MM.1S (cell line): ENCODE measurements around the gene AP3D1.

Experiments used
- DNase-seq: peaks from one replicate; pipeline ENCODE4 v3.0.0-alpha.2; 2015
- H2AFZ ChIP-seq: fragments of 300-600 bp; sonication (generic); 2 replicates; pipeline ENCODE4 v1.6.0; 2016; ENCODE audit warnings: antibody characterized with exemption, low read length
- H3F3A ChIP-seq: fragments of 300-600 bp; sonication (generic); 2 replicates; pipeline ENCODE4 v1.6.1; 2016; ENCODE audit warnings: mild to moderate bottlenecking, antibody characterized with exemption, low read length, moderate library complexity, mixed read lengths; ENCODE audit not compliant: insufficient read depth
- H3K27ac ChIP-seq: fragments of 300-600 bp; sonication (generic); 2 replicates; pipeline ENCODE4 v1.5.1; 2016; ENCODE audit warnings: mild to moderate bottlenecking, low read length
- H3K27me3 ChIP-seq: fragments of 300-600 bp; sonication (generic); replicated peaks from 2 replicates; pipeline ENCODE4 v1.6.0; 2016; ENCODE audit warnings: low read length; ENCODE audit not compliant: insufficient read depth
- H3K36me3 ChIP-seq: fragments of 300-600 bp; sonication (generic); replicated peaks from 2 replicates; pipeline ENCODE4 v1.6.1; 2016; ENCODE audit warnings: mild to moderate bottlenecking, low read length, mixed read lengths; ENCODE audit not compliant: insufficient read depth
- H3K4me1 ChIP-seq: fragments of 300-600 bp; sonication (generic); 2 replicates; pipeline ENCODE4 v1.6.1; 2016; ENCODE audit warnings: low read length, mixed read lengths
- H3K4me2 ChIP-seq: fragments of 300-600 bp; sonication (generic); 2 replicates; pipeline ENCODE4 v1.6.0; 2016; ENCODE audit warnings: low read depth, low read length
- H3K4me3 ChIP-seq: fragments of 300-600 bp; sonication (generic); 2 replicates; pipeline ENCODE4 v1.5.1; 2016; ENCODE audit warnings: low read length, mixed read lengths
- H3K79me2 ChIP-seq: fragments of 300-600 bp; sonication (generic); 2 replicates; pipeline ENCODE4 v1.6.1; 2016; ENCODE audit warnings: mixed run types, low read length, mixed read lengths
- H3K9ac ChIP-seq: fragments of 300-600 bp; sonication (generic); 2 replicates; pipeline ENCODE4 v1.6.1; 2016; ENCODE audit warnings: low read length, mixed read lengths
- H3K9me2 ChIP-seq: fragments of 300-600 bp; sonication (generic); replicated peaks from 2 replicates; pipeline ENCODE4 v1.6.1; 2016; ENCODE audit warnings: mild to moderate bottlenecking, low read length, mixed read lengths; ENCODE audit not compliant: insufficient read depth
- H3K9me3 ChIP-seq: fragments of 300-600 bp; sonication (generic); replicated peaks from 2 replicates; pipeline ENCODE4 v1.6.1; 2016; ENCODE audit warnings: mild to moderate bottlenecking, low read length, mixed read lengths; ENCODE audit not compliant: insufficient read depth
- H4K20me1 ChIP-seq: fragments of 300-600 bp; sonication (generic); 2 replicates; pipeline ENCODE4 v1.6.1; 2016; ENCODE audit warnings: mild to moderate bottlenecking, low read length, moderate library complexity, mixed read lengths; ENCODE audit not compliant: insufficient read depth
- EZH2 ChIP-seq: fragments of 300-600 bp; sonication (generic); optimal IDR thresholded peaks from 2 replicates; pipeline ENCODE3; 2017; ENCODE audit warnings: low read depth, mild to moderate bottlenecking, antibody characterized with exemption, low read length, mixed read lengths
- EZH2phosphoT487 ChIP-seq: fragments of 300-600 bp; sonication (generic); IDR thresholded peaks from 2 replicates; pipeline ENCODE4 v1.6.1; 2018; ENCODE audit warnings: antibody characterized with exemption, low read length
- TF ChIP-seq, protein P1 (sequence below): fragments of 300-600 bp; sonication (generic); IDR thresholded peaks from 2 replicates; pipeline ENCODE4 v1.5.1; 2016; ENCODE audit warnings: antibody characterized with exemption, low read length, mixed read lengths

Gene AP3D1

DNA sequence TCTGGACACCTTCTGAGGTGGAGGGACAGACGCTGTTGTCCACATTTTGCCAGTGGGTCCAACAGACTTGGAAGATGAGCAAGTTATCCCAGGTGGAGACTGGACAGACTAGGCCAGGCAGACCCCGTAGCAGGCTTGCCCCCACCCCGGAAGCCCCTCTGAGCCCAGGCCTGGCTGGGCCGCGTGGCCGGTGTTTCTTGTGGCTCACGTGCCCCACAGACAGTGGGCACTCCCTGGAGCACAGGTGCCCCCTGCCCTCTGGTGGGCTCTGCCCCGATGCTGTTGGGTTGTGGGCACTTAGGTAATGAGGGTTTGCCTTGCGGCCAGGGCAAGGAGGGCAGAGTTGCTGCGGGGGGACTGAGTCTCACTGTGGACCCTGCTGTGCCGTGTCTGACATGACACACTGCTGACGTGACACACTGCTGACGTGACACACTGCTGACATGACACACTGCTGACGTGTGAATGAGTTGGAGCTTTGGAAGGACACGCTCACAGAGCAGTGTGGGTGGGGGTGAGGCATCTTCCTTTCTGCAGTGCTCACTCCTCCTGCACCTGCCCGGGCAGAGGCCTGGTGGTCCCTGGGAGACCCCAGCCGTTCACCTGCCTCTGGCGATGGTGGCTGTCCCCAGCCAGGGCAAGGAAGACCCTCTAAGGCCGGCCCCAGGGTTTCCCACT, 37.5 kb upstream of the AP3D1 start:
- Histone ChIP-seq H3K36me3 (peaks cover 34% of the 10 kb centered on the region), H3K79me2 (peaks cover 99% of the 10 kb centered on the region), H2AFZ (no peak overlapping the region), H3F3A (no peaks in the 10 kb centered on the region; the same call in 1 of the 2 replicates), H3K9ac (no peak overlapping the region), H4K20me1 (peaks cover 25% of the 10 kb centered on the region), H3K27ac (no peak overlapping the region), H3K9me3 (no peaks in the 10 kb centered on the region), H3K4me3 (no peak overlapping the region), H3K27me3 (no peaks in the 10 kb centered on the region), H3K4me2 (no peak overlapping the region), H3K9me2 (no peaks in the 10 kb centered on the region), H3K4me1 (no peaks in the 10 kb centered on the region)
- TF ChIP-seq EZH2phosphoT487 (no peak), EZH2 (no peak)
- TF ChIP-seq, protein P1, sequence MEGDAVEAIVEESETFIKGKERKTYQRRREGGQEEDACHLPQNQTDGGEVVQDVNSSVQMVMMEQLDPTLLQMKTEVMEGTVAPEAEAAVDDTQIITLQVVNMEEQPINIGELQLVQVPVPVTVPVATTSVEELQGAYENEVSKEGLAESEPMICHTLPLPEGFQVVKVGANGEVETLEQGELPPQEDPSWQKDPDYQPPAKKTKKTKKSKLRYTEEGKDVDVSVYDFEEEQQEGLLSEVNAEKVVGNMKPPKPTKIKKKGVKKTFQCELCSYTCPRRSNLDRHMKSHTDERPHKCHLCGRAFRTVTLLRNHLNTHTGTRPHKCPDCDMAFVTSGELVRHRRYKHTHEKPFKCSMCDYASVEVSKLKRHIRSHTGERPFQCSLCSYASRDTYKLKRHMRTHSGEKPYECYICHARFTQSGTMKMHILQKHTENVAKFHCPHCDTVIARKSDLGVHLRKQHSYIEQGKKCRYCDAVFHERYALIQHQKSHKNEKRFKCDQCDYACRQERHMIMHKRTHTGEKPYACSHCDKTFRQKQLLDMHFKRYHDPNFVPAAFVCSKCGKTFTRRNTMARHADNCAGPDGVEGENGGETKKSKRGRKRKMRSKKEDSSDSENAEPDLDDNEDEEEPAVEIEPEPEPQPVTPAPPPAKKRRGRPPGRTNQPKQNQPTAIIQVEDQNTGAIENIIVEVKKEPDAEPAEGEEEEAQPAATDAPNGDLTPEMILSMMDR = no peak
- DNase-seq = no peak

DNA sequence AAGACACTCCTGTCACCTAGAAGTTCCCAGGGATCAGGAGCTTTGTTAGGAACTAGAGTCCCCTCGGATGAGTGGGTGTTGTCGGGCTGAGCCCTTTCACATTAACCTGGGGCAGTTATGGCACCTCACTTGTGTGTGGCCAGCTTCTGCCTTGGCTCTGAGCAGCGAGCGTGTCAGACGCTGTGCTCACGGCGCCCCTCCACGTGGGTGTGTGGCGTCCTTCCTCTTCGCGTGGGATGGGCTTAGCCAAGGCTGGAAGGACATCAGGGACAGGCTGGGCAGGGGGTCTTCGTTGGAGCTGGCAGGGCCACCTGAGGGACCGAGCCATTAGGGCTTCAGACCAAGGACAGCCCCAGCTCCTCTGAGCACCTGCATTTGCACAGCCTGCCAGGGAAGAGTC, 35.8 kb upstream of the AP3D1 start:
- Histone ChIP-seq H3K27me3 (no peaks in the 10 kb centered on the region), H3K79me2 (peaks cover 99% of the 10 kb centered on the region)

DNA sequence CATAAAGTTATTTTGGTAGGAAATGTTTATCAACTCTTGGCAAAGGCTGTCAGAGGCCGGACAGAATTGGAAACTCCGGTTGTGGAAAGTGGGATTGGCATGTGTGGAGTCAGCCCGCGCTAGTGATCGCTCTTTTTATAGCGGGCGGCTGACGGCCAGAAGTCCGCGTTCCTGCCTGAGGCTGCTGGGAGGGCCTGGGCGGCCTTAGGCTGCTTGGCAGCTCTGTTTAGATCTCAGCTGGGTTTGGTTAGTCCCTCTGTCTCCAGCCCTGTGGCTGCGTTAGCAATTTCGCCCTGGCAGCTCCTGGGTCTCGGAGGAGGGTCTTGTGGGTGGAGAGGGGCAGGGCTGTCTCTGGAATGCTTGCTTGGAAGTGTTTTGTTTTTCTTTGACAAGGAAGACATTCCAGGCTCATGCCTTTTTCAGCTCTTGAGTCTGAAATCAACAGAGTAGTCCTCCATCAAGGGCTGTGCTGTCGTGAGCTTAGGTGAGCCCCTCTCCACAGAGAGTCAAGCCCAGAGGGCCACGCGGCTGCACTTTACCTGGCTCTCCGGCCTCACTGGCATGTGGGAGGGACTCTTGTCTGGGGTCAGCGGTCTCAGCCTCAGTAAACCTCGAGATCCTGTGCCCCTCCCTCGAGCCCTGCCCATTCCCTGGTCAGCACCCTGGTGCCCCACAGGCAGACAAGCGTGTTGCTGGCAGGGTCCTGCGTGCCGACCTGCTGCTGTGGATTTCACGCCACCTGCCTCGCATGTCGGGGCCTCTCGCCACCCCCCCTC, 34.9 kb upstream of the AP3D1 start:
- no peak overlapping the region for H3K4me3 ChIP-seq
- peaks cover 28% of the 10 kb centered on the region; the same call in 1 of the 2 replicates for H3K36me3 ChIP-seq
- TF ChIP-seq, protein P1 = no peak
- TF ChIP-seq EZH2 = no peak
- no peak for TF ChIP-seq EZH2phosphoT487
- H3K27ac ChIP-seq = no peak overlapping the region
- no peak for DNase-seq
- H3K27me3 ChIP-seq = no peaks in the 10 kb centered on the region
- H3K4me1 ChIP-seq = peaks cover 4% of the 10 kb centered on the region; the same call in 1 of the 2 replicates
- no peak overlapping the region for H3K4me2 ChIP-seq
- H3K9me3 ChIP-seq = no peaks in the 10 kb centered on the region
- H3K9me2 ChIP-seq = no peaks in the 10 kb centered on the region
- H3F3A ChIP-seq = no peaks in the 10 kb centered on the region; the same call in none of the 2 replicates
- peaks cover 36% of the 10 kb centered on the region for H4K20me1 ChIP-seq
- H2AFZ ChIP-seq = no peak overlapping the region
- H3K9ac ChIP-seq = no peak overlapping the region
- H3K79me2 ChIP-seq = peaks cover 99% of the 10 kb centered on the region

More for the DNA sequence above, 35.8 kb upstream of the AP3D1 start:
- H3K36me3 ChIP-seq = peaks cover 34% of the 10 kb centered on the region
- no peaks in the 10 kb centered on the region for H3K9me2 ChIP-seq
- H4K20me1 ChIP-seq = peaks cover 35% of the 10 kb centered on the region
- H3K27ac ChIP-seq = no peak overlapping the region
- no peaks in the 10 kb centered on the region; the same call in none of the 2 replicates for H3F3A ChIP-seq
- H3K4me3 ChIP-seq = no peak overlapping the region
- H3K4me1 ChIP-seq = peaks cover 4% of the 10 kb centered on the region; the same call in 1 of the 2 replicates
- no peak overlapping the region for H3K4me2 ChIP-seq
- no peak overlapping the region for H2AFZ ChIP-seq
- TF ChIP-seq EZH2phosphoT487 = no peak
- no peak for TF ChIP-seq EZH2
- TF ChIP-seq, protein P1 = no peak
- no peak for DNase-seq
- H3K9ac ChIP-seq = no peak overlapping the region
- H3K9me3 ChIP-seq = no peaks in the 10 kb centered on the region
